ENCODE measurements around the gene HID1. TPM values are rescaled to one million over a fixed set of nuclear protein-coding genes. Genes with fewer than 3 reads are reported as not detected.
"Not testable (repeated sequence)": the region's sequence is repeated elsewhere in the genome, so short reads cannot be mapped to it uniquely, and the experiment has no call there.

HID1 gene
- total RNA-seq, 4 donors from 2014 or later = 4.0 to 24.1 (median 6.1) TPM

GRCh38 chr17:75006653-75007052 lies 34.1 kb upstream of the HID1 start:
- DNase-seq (ENCODE audit: low spot score) = no peak
- ATAC-seq (ENCODE audit: low FRiP score) = no peak
- TF ChIP-seq CTCF (IDR thresholded peaks at IDR 0.05) = no peak

GRCh38 chr17:75006084-75006483 lies 33.5 kb upstream of the HID1 start:
- not testable (repeated sequence) for ATAC-seq (ENCODE audit: low FRiP score); DNase-seq (ENCODE audit: low spot score)

- DNase-seq (ENCODE audit: low spot score) = no peak
- TF ChIP-seq CTCF (IDR thresholded peaks at IDR 0.05) = no peak
- ATAC-seq (ENCODE audit: low FRiP score) = no peak
These were observed 32.7 kb upstream of the HID1 start for GRCh38 chr17:75005291-75005690.

GRCh38 chr17:75004371-75004770 lies 31.8 kb upstream of the HID1 start:
- TF ChIP-seq CTCF (IDR thresholded peaks at IDR 0.05) = no peak
- DNase-seq (ENCODE audit: low spot score) = no peak
- ATAC-seq (ENCODE audit: low FRiP score) = no peak

GRCh38 chr17:75003957-75004355 lies 31.4 kb upstream of the HID1 start:
- no peak for TF ChIP-seq CTCF (IDR thresholded peaks at IDR 0.05)
- DNase-seq (ENCODE audit: low spot score) (no peak), ATAC-seq (ENCODE audit: low FRiP score) (no peak)

GRCh38 chr17:75003070-75003956 lies 30.8 kb upstream of the HID1 start:
- no peak for ATAC-seq (ENCODE audit: low FRiP score)
- TF ChIP-seq CTCF (IDR thresholded peaks at IDR 0.05) = no peak
- no peak for DNase-seq (ENCODE audit: low spot score)

- no peak for ATAC-seq (ENCODE audit: low FRiP score)
- no peak for TF ChIP-seq CTCF (IDR thresholded peaks at IDR 0.05)
- no peak for DNase-seq (ENCODE audit: low spot score)
These were observed 29.6 kb upstream of the HID1 start for GRCh38 chr17:75001915-75002843.

All from omental fat pad (tissue), 4 donors.